Fibroblast of the aortic adventitia (primary cell): ENCODE results near the gene PLEKHA6. TPM values are rescaled to one million over a fixed set of nuclear protein-coding genes. Genes with fewer than 3 reads are reported as not detected.
A peak's percentile ranks its signal among the peaks of the same experiment; 100 is the strongest.

Experiments used
- DNase-seq: peaks from one replicate; pipeline ENCODE4 v3.0.0-alpha.2; 2010; ENCODE audit warnings: low read depth
- H3K4me3 ChIP-seq: 2 replicates; pipeline ENCODE4 v1.5.1; 2011; ENCODE audit warnings: low read depth, mild to moderate bottlenecking, control low read depth, low read length, moderate library complexity
- total RNA-seq: library from RNA; depleted of rRNA; stranded (reverse); fragments of >200 nt; gene quantifications from 2 replicates; pipeline ENCODE4 v1.2.3, GENCODE V29; 2012; ENCODE audit warnings: low replicate concordance
- TF ChIP-seq, protein P1 (sequence below): IDR thresholded peaks from 2 replicates; pipeline ENCODE4 v1.5.1; 2011; ENCODE audit warnings: mild to moderate bottlenecking, low read length, control low read depth, inconsistent platforms; ENCODE audit not compliant: insufficient read depth

The PLEKHA6 gene
- total RNA-seq, 1 donor, result 3.6 TPM

- DNase-seq, result no peak
- no peak overlapping the region for H3K4me3 ChIP-seq
- TF ChIP-seq, protein P1, sequence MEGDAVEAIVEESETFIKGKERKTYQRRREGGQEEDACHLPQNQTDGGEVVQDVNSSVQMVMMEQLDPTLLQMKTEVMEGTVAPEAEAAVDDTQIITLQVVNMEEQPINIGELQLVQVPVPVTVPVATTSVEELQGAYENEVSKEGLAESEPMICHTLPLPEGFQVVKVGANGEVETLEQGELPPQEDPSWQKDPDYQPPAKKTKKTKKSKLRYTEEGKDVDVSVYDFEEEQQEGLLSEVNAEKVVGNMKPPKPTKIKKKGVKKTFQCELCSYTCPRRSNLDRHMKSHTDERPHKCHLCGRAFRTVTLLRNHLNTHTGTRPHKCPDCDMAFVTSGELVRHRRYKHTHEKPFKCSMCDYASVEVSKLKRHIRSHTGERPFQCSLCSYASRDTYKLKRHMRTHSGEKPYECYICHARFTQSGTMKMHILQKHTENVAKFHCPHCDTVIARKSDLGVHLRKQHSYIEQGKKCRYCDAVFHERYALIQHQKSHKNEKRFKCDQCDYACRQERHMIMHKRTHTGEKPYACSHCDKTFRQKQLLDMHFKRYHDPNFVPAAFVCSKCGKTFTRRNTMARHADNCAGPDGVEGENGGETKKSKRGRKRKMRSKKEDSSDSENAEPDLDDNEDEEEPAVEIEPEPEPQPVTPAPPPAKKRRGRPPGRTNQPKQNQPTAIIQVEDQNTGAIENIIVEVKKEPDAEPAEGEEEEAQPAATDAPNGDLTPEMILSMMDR, result no peak
Measured at GRCh38 chr1:204338997-204339396, 20.7 kb downstream of the PLEKHA6 start.

GRCh38 chr1:204338360-204338759 is 21.4 kb downstream of the PLEKHA6 start:
- TF ChIP-seq, protein P1, result no peak
- no peak overlapping the region for H3K4me3 ChIP-seq
- no peak for DNase-seq

- H3K4me3 ChIP-seq, result no peak overlapping the region
- DNase-seq, result peak; percentile 45
- TF ChIP-seq, protein P1, result no peak
Measured at GRCh38 chr1:204337583-204337982, 22.1 kb downstream of the PLEKHA6 start.

DNA sequence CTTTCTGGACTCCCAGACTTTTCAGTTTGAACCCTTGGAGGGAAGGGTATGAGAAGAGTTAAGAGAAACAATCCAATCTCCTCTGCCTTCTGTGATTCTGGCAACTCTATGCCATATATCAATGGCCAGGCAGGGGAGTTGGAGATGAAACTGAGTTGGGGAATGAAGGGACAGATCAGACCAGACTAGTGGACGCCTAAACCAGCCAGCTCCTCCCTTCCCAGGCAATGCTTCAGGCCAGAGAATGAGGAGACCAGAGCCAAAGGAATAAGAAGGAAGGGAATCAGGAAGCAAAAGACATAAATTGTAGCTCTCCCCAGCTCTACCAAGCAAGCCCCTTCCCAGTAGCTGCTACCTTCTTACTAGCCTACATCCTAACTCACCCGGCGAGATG is 22.7 kb downstream of the PLEKHA6 start:
- peak overlapping the region; percentile 48 for H3K4me3 ChIP-seq
- DNase-seq, result no peak
- TF ChIP-seq, protein P1, result no peak

GRCh38 chr1:204336421-204337035 is 23.2 kb downstream of the PLEKHA6 start:
- no peak overlapping the region for H3K4me3 ChIP-seq
- DNase-seq, result no peak
- TF ChIP-seq, protein P1, result no peak

GRCh38 chr1:204335533-204335932 is 24.2 kb downstream of the PLEKHA6 start:
- H3K4me3 ChIP-seq, result no peak overlapping the region
- no peak for DNase-seq
- TF ChIP-seq, protein P1, result no peak

DNA sequence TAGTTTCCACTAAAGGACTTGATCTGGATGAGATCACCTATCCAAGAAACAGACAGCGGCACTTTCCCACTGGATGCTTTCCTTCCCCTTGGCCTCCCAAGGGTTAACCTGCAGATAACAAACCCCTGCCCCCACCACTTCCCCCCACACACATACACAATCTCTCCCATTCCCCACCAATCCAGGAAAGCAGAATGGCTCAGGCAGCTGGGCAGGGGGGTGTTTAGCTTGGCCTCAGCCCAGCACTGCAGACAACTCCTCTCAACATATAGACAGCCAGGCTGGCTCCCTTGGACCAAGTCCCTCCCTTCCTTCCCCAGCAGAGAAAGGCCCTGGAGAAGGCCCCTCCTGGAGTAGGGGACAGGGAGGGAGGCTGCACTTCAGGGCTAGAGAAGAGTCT is 24.6 kb downstream of the PLEKHA6 start:
- TF ChIP-seq, protein P1, result no peak
- H3K4me3 ChIP-seq, result no peak overlapping the region
- DNase-seq, result no peak
